ENCODE data around the gene WNT9B.

DNA sequence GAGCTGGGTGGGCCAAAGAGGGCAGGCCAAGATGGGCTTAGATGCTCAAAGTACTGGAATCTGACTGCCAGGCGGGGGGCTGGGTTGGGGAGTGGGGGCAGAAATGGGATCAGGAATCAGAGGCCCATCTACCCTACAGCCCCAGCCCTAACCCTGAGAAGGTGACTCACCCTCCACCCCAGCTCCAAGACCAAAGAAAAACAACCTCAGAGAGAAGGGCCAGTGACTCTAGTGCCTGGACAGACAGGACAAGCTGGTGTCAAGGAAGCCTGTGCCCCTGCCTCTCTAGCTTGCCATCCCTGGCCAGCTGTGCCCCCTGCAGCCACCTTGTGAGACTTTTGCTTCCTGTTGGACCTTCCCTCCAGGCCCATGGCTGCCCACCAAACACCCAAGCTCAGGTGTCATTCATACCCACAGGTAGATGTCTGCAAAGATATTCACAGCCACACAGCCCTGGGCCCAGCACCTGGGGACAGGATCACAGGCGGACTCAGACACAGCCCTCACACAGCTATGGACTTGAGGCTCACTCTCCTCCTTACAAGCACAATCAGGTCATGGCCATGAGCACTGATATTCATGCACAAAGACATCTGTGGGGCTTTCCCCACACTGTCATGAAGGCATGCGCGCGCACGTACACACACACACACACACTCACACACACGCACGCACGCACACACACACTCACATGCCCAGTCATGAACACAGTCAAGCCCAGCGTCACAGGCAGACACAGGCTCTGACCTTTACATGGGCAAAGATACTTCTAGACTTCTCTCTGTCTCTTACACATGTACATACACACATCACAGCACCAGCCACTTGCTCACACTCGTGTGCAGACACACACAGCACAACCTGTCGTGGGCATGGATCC lies 35.7 kb upstream of the WNT9B start:
- TF ChIP-seq, protein P1, sequence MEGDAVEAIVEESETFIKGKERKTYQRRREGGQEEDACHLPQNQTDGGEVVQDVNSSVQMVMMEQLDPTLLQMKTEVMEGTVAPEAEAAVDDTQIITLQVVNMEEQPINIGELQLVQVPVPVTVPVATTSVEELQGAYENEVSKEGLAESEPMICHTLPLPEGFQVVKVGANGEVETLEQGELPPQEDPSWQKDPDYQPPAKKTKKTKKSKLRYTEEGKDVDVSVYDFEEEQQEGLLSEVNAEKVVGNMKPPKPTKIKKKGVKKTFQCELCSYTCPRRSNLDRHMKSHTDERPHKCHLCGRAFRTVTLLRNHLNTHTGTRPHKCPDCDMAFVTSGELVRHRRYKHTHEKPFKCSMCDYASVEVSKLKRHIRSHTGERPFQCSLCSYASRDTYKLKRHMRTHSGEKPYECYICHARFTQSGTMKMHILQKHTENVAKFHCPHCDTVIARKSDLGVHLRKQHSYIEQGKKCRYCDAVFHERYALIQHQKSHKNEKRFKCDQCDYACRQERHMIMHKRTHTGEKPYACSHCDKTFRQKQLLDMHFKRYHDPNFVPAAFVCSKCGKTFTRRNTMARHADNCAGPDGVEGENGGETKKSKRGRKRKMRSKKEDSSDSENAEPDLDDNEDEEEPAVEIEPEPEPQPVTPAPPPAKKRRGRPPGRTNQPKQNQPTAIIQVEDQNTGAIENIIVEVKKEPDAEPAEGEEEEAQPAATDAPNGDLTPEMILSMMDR (conservative IDR thresholded peaks at IDR 0.05; ENCODE audit: low read depth in 2 of 2): no peak
- TF ChIP-seq, protein P2, sequence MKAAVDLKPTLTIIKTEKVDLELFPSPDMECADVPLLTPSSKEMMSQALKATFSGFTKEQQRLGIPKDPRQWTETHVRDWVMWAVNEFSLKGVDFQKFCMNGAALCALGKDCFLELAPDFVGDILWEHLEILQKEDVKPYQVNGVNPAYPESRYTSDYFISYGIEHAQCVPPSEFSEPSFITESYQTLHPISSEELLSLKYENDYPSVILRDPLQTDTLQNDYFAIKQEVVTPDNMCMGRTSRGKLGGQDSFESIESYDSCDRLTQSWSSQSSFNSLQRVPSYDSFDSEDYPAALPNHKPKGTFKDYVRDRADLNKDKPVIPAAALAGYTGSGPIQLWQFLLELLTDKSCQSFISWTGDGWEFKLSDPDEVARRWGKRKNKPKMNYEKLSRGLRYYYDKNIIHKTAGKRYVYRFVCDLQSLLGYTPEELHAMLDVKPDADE (IDR thresholded peaks at IDR 0.05): no peak
- TF ChIP-seq EZH2 (IDR thresholded peaks at IDR 0.05; ENCODE audit: low read depth, unreplicated experiment): no peak
- no peak for TF ChIP-seq EZH2phosphoT487 (IDR thresholded peaks at IDR 0.05; ENCODE audit: unreplicated experiment)
- TF ChIP-seq POLR2AphosphoS5 (IDR thresholded peaks at IDR 0.05; ENCODE audit: low read depth): no peak
- TF ChIP-seq ZNF331 (CRISPR knock-in tag; IDR thresholded peaks at IDR 0.05; ENCODE audit: low read depth): no peak
- TF ChIP-seq, protein P3, sequence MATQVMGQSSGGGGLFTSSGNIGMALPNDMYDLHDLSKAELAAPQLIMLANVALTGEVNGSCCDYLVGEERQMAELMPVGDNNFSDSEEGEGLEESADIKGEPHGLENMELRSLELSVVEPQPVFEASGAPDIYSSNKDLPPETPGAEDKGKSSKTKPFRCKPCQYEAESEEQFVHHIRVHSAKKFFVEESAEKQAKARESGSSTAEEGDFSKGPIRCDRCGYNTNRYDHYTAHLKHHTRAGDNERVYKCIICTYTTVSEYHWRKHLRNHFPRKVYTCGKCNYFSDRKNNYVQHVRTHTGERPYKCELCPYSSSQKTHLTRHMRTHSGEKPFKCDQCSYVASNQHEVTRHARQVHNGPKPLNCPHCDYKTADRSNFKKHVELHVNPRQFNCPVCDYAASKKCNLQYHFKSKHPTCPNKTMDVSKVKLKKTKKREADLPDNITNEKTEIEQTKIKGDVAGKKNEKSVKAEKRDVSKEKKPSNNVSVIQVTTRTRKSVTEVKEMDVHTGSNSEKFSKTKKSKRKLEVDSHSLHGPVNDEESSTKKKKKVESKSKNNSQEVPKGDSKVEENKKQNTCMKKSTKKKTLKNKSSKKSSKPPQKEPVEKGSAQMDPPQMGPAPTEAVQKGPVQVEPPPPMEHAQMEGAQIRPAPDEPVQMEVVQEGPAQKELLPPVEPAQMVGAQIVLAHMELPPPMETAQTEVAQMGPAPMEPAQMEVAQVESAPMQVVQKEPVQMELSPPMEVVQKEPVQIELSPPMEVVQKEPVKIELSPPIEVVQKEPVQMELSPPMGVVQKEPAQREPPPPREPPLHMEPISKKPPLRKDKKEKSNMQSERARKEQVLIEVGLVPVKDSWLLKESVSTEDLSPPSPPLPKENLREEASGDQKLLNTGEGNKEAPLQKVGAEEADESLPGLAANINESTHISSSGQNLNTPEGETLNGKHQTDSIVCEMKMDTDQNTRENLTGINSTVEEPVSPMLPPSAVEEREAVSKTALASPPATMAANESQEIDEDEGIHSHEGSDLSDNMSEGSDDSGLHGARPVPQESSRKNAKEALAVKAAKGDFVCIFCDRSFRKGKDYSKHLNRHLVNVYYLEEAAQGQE (IDR thresholded peaks at IDR 0.05; ENCODE audit: unreplicated experiment): no peak
- TF ChIP-seq CREB1 (CRISPR knock-in tag; IDR thresholded peaks at IDR 0.05; ENCODE audit: low read depth): no peak
- no peak for TF ChIP-seq NANOG (IDR thresholded peaks at IDR 0.05; ENCODE audit: borderline replicate concordance)

Measured in GM23338 (cell line).